AG09319 (cell line): ENCODE results near the gene SLC16A14.

Experiments
- DNase-seq: peaks from one replicate; pipeline ENCODE4 v3.0.0-alpha.2; 2010; ENCODE audit warnings: low read depth; ENCODE audit errors: extremely low read depth
- CTCF ChIP-seq: IDR thresholded peaks from 2 replicates; pipeline ENCODE4 v1.5.1; 2011; ENCODE audit warnings: low read depth, mild to moderate bottlenecking, inconsistent platforms, low read length, moderate library complexity

The SLC16A14 gene

GRCh38 chr2:230052299-230052698, 16.4 kb downstream of the SLC16A14 start:
- no peak for DNase-seq
- TF ChIP-seq CTCF: no peak

GRCh38 chr2:230050136-230050535, 18.6 kb downstream of the SLC16A14 start:
- no peak for DNase-seq
- no peak for TF ChIP-seq CTCF

GRCh38 chr2:230048010-230048671, 20.6 kb downstream of the SLC16A14 start:
- no peak for TF ChIP-seq CTCF
- no peak for DNase-seq

GRCh38 chr2:230046491-230046890, 22.2 kb downstream of the SLC16A14 start:
- no peak for DNase-seq

GRCh38 chr2:230043461-230043860, 25.3 kb downstream of the SLC16A14 start:
- TF ChIP-seq CTCF: no peak
- no peak for DNase-seq

More at GRCh38 chr2:230046491-230046890, 22.2 kb downstream of the SLC16A14 start:
- no peak for TF ChIP-seq CTCF

- TF ChIP-seq CTCF: no peak
- no peak for DNase-seq
Measured at GRCh38 chr2:230043025-230043424, 25.7 kb downstream of the SLC16A14 start.

- no peak for TF ChIP-seq CTCF
Measured at GRCh38 chr2:230042195-230042594, 26.5 kb downstream of the SLC16A14 start.

More at GRCh38 chr2:230042195-230042594, 26.5 kb downstream of the SLC16A14 start:
- DNase-seq: no peak
